GM23248 (cell line): ENCODE data around the gene RERE. TPM values are rescaled to one million over a fixed set of nuclear protein-coding genes. Genes with fewer than 3 reads are reported as not detected.

Experiments
- DNase-seq: peaks from one replicate; pipeline ENCODE4 v3.0.0-alpha.2; 2015
- H2AFZ ChIP-seq: fragments of 200-600 bp; sonication (generic); 2 replicates; pipeline ENCODE4 v1.6.1; 2016; ENCODE audit warnings: antibody characterized with exemption
- H3F3A ChIP-seq: fragments of 200-600 bp; sonication (generic); 2 replicates; pipeline ENCODE4 v1.6.1; 2016; ENCODE audit warnings: mild to moderate bottlenecking, antibody characterized with exemption, mixed run types; ENCODE audit not compliant: insufficient read depth
- H3K27ac ChIP-seq: fragments of 200-600 bp; sonication (generic); 2 replicates; pipeline ENCODE4 v1.5.1; 2016; ENCODE audit warnings: mild to moderate bottlenecking
- H3K27me3 ChIP-seq: fragments of 200-600 bp; sonication (generic); replicated peaks from 2 replicates; pipeline ENCODE4 v1.6.1; 2016; ENCODE audit warnings: mild to moderate bottlenecking; ENCODE audit not compliant: insufficient read depth
- H3K36me3 ChIP-seq: fragments of 200-600 bp; sonication (generic); 2 replicates; pipeline ENCODE4 v1.6.1; 2016; ENCODE audit warnings: low read depth, mild to moderate bottlenecking
- H3K4me1 ChIP-seq: fragments of 200-600 bp; sonication (generic); 2 replicates; pipeline ENCODE4 v1.6.1; 2016; ENCODE audit warnings: mild to moderate bottlenecking; ENCODE audit not compliant: insufficient read depth
- H3K4me2 ChIP-seq: fragments of 200-600 bp; sonication (generic); one replicate; pipeline ENCODE4 v1.6.1; 2016; ENCODE audit warnings: mild to moderate bottlenecking; ENCODE audit not compliant: unreplicated experiment
- H3K4me3 ChIP-seq: fragments of 200-600 bp; sonication (generic); 2 replicates; pipeline ENCODE4 v1.5.1; 2016; ENCODE audit warnings: mild to moderate bottlenecking
- H3K79me2 ChIP-seq: fragments of 200-600 bp; sonication (generic); 2 replicates; pipeline ENCODE4 v1.6.1; 2016; ENCODE audit warnings: mild to moderate bottlenecking; ENCODE audit not compliant: insufficient read depth
- H3K9ac ChIP-seq: fragments of 200-600 bp; sonication (generic); 2 replicates; pipeline ENCODE4 v1.6.1; 2016; ENCODE audit warnings: mild to moderate bottlenecking
- H3K9me2 ChIP-seq: fragments of 200-600 bp; sonication (generic); 2 replicates; pipeline ENCODE4 v1.6.1; 2016; ENCODE audit warnings: mixed run types, mild to moderate bottlenecking, moderate library complexity; ENCODE audit not compliant: insufficient read depth
- H3K9me3 ChIP-seq: fragments of 200-600 bp; sonication (generic); one replicate; pipeline ENCODE4 v1.6.1; 2017; ENCODE audit warnings: low read depth
- H4K20me1 ChIP-seq: fragments of 200-600 bp; sonication (generic); 2 replicates; pipeline ENCODE4 v1.6.0; 2016; ENCODE audit not compliant: insufficient read depth
- EZH2 ChIP-seq: fragments of 200-600 bp; sonication (generic); IDR thresholded peaks from 2 replicates; pipeline ENCODE4 v1.6.1; 2018; ENCODE audit warnings: antibody characterized with exemption, mild to moderate bottlenecking; ENCODE audit not compliant: insufficient read depth, poor library complexity, severe bottlenecking
- EZH2phosphoT487 ChIP-seq: fragments of 200-600 bp; sonication (generic); IDR thresholded peaks from 2 replicates; pipeline ENCODE4 v1.6.1; 2018; ENCODE audit warnings: antibody characterized with exemption, moderate library complexity, mild to moderate bottlenecking, low read depth; ENCODE audit not compliant: insufficient read depth
- WGBS, 2 experiments: methylation state at CpG; one replicate each; pipeline ENCODE4 v1.1.6; 2015 to 2017; ENCODE audit warnings: low lambda C conversion rate in 2 of 2, low coverage in 1 of 2; ENCODE audit errors: missing lambda C conversion rate in 2 of 2; 5-methylcytosine and 5-hydroxymethylcytosine counted together
- in situ Hi-C: fragments of 300-500 bp; cut with MboI; formaldehyde crosslinking; loops from 2 replicates; pipeline ENCODE4 v1.15.0; 2020
- polyA plus RNA-seq: library from polyadenylated mRNA; unstranded; fragments of >200 nt; fragmentation: Nextera tagmentation; extraction: Ambion mirVana; gene quantifications from 2 replicates; pipeline ENCODE4 v1.2.1, GENCODE V29; 2016
- total RNA-seq: library from RNA; depleted of rRNA; stranded (reverse); fragments of >200 nt; shearing (Covaris generic); gene quantifications from 2 replicates; pipeline ENCODE4 v1.2.3, GENCODE V29; 2014

Gene RERE
- total and polyA plus RNA-seq, 2 experiments from 2014 or later, result 26.0 to 26.2 TPM

GRCh38 chr1:8570465-8570864 is 247.0 kb downstream of the RERE start:
- Histone ChIP-seq H3K9ac (no peak overlapping the region), H3K27ac (no peak overlapping the region), H3K9me2 (no peaks in the 10 kb centered on the region), H3K36me3 (no peaks in the 10 kb centered on the region), H3K9me3 (no peaks in the 10 kb centered on the region), H3K79me2 (peaks cover 15% of the 10 kb centered on the region; the same call in 1 of the 2 replicates), H4K20me1 (no peaks in the 10 kb centered on the region), H3K4me2 (no peak overlapping the region), H3K4me3 (no peak overlapping the region), H3K27me3 (no peaks in the 10 kb centered on the region), H3K4me1 (peaks cover 16% of the 10 kb centered on the region), H3F3A (peaks cover 6% of the 10 kb centered on the region; the same call in 1 of the 2 replicates), H2AFZ (no peak overlapping the region)
- WGBS, 2 experiments, result 61 to 63% methylated on average over 3 of the region's 3 CpGs
- TF ChIP-seq EZH2 (no peak), EZH2phosphoT487 (no peak)
- DNase-seq, result no peak
- in situ Hi-C loops, result loop anchor here (25.0 kb wide), 1 partner anchor 267 kb away; no protein-coding TSS in a partner anchor

- no peak overlapping the region for H3K4me2 ChIP-seq
- TF ChIP-seq EZH2phosphoT487, result no peak
- TF ChIP-seq EZH2, result no peak
- peaks cover 6% of the 10 kb centered on the region; the same call in 1 of the 2 replicates for H3F3A ChIP-seq
- DNase-seq, result no peak
- no peaks in the 10 kb centered on the region for H3K9me3 ChIP-seq
- no peak overlapping the region for H2AFZ ChIP-seq
- peaks cover 17% of the 10 kb centered on the region for H3K4me1 ChIP-seq
- no peaks in the 10 kb centered on the region for H3K9me2 ChIP-seq
- no peak overlapping the region for H3K4me3 ChIP-seq
- no peaks in the 10 kb centered on the region for H3K36me3 ChIP-seq
- H3K9ac ChIP-seq, result no peak overlapping the region
- no peaks in the 10 kb centered on the region for H4K20me1 ChIP-seq
- no peaks in the 10 kb centered on the region for H3K27me3 ChIP-seq
- H3K27ac ChIP-seq, result no peak overlapping the region
- 96 to 99% methylated on average over 4 of the region's 4 CpGs for WGBS, 2 experiments
- in situ Hi-C loops, result loop anchor here (5.0 to 25.0 kb wide), 2 partner anchors 148 to 268 kb away; no protein-coding TSS in a partner anchor
- peaks cover 17% of the 10 kb centered on the region; the same call in 1 of the 2 replicates for H3K79me2 ChIP-seq
Observed at GRCh38 chr1:8569242-8569641, 248.2 kb downstream of the RERE start.

- Histone ChIP-seq H3K79me2 (peaks cover 17% of the 10 kb centered on the region; the same call in 1 of the 2 replicates), H3K4me1 (peaks cover 21% of the 10 kb centered on the region), H3K4me3 (no peak overlapping the region), H3K9me3 (no peaks in the 10 kb centered on the region), H3K27ac (no peak overlapping the region), H2AFZ (no peak overlapping the region), H3K36me3 (no peaks in the 10 kb centered on the region), H4K20me1 (no peaks in the 10 kb centered on the region), H3K4me2 (no peak overlapping the region), H3F3A (peaks cover 10% of the 10 kb centered on the region; the same call in 1 of the 2 replicates), H3K27me3 (no peaks in the 10 kb centered on the region), H3K9me2 (no peaks in the 10 kb centered on the region), H3K9ac (no peak overlapping the region)
- in situ Hi-C loops, result loop anchor here (5.0 to 25.0 kb wide), 2 partner anchors 148 to 268 kb away; no protein-coding TSS in a partner anchor
- WGBS, 2 experiments, result 95 to 98% methylated on average over 3 of the region's 3 CpGs
- DNase-seq, result no peak
- TF ChIP-seq EZH2phosphoT487 (no peak), EZH2 (no peak)
Observed at GRCh38 chr1:8568837-8569236, 248.6 kb downstream of the RERE start.

GRCh38 chr1:8567146-8567545 is 250.3 kb downstream of the RERE start:
- peak; percentile 29 for DNase-seq
- Histone ChIP-seq H3K36me3 (no peaks in the 10 kb centered on the region), H3K27ac (no peak overlapping the region), H3K27me3 (no peaks in the 10 kb centered on the region), H4K20me1 (no peaks in the 10 kb centered on the region), H3K4me3 (no peak overlapping the region), H3K9ac (no peak overlapping the region), H3K9me2 (no peaks in the 10 kb centered on the region), H3K9me3 (no peaks in the 10 kb centered on the region), H2AFZ (no peak overlapping the region), H3K4me2 (no peak overlapping the region), H3F3A (peaks cover 12% of the 10 kb centered on the region; the same call in 1 of the 2 replicates), H3K79me2 (peaks cover 23% of the 10 kb centered on the region; the same call in 1 of the 2 replicates), H3K4me1 (peaks cover 33% of the 10 kb centered on the region)
- in situ Hi-C loops, result loop anchor here (5.0 to 25.0 kb wide), 2 partner anchors 150 to 270 kb away; no protein-coding TSS in a partner anchor
- 85 to 89% methylated on average over 1 of the region's 1 CpG for WGBS, 2 experiments
- TF ChIP-seq EZH2phosphoT487 (no peak), EZH2 (no peak)
